NB4 (cell line): ENCODE results near the gene SLFN5.
"Not testable (repeated sequence)": the region's sequence is repeated elsewhere in the genome, so short reads cannot be mapped to it uniquely, and the experiment has no call there.

Experiments
- DNase-seq: peaks from one replicate; pipeline ENCODE4 v3.0.0; 2010; ENCODE audit warnings: low read depth
- H3K4me3 ChIP-seq: one replicate; pipeline ENCODE4 v1.5.1; 2011; ENCODE audit warnings: mild to moderate bottlenecking, low read depth, low read length, moderate library complexity
- MYC ChIP-seq: IDR thresholded peaks from 2 replicates; pipeline ENCODE4 v1.6.1; 2011; ENCODE audit warnings: low read depth, low read length
- POLR2A ChIP-seq: IDR thresholded peaks from 2 replicates; pipeline ENCODE4 v1.6.1; 2011; ENCODE audit warnings: mild to moderate bottlenecking; ENCODE audit not compliant: insufficient read length; ENCODE audit errors: extremely low read depth
- TF ChIP-seq, protein P1 (sequence below): IDR thresholded peaks from one replicate; pipeline ENCODE4 v1.5.1; 2012; ENCODE audit warnings: low read depth, low read length
- TF ChIP-seq, protein P2 (sequence below): IDR thresholded peaks from 2 replicates; pipeline ENCODE4 v1.6.1; 2011; ENCODE audit warnings: low read depth, low read length

Gene SLFN5

DNA sequence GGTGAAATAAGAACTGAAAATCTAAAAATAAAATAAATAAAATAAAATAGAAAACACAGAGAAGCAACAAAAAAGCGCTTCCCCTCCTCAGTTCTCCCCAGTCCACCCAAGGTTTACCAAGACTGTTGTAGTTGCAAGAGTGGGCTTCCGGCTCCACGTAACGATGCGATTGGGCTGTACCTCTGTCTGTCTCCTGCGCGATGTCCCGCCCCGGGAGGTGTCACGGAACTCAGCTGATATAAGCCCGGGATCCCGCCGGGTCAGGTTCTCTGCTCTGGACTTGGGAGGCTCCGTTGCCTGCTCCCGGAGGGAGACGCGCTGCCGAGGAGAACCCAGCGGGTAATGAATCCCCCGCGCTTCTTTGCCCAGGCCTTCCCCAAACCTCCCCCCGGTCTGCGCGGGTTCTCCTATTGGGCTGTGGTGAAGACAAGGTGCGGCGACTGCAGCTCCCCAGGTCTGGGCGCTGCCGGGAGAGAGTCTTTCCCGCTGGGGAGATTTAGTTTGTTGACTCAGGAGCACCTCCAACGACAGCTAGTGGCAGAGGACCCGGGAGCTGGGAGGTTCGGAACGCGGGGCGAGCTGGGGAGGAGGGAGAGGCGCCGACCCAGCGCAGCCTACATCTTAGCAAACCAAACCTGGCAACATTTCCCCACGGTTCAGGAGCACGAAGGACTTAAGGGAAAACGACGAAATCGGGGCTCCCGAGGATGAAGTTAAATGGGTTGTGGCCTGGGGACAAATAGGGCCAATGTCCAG, at the start of gene SLFN5:
SLFN5 (plus strand) TSS at position 268 of the 756 bp plus-strand sequence. CDS start 15,619 bp downstream, outside the sequence.
- TF ChIP-seq POLR2A, result peak; percentile 58
- TF ChIP-seq, protein P1, sequence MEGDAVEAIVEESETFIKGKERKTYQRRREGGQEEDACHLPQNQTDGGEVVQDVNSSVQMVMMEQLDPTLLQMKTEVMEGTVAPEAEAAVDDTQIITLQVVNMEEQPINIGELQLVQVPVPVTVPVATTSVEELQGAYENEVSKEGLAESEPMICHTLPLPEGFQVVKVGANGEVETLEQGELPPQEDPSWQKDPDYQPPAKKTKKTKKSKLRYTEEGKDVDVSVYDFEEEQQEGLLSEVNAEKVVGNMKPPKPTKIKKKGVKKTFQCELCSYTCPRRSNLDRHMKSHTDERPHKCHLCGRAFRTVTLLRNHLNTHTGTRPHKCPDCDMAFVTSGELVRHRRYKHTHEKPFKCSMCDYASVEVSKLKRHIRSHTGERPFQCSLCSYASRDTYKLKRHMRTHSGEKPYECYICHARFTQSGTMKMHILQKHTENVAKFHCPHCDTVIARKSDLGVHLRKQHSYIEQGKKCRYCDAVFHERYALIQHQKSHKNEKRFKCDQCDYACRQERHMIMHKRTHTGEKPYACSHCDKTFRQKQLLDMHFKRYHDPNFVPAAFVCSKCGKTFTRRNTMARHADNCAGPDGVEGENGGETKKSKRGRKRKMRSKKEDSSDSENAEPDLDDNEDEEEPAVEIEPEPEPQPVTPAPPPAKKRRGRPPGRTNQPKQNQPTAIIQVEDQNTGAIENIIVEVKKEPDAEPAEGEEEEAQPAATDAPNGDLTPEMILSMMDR, result no peak
- peak within 1 kb of the TSS; percentile 66 for H3K4me3 ChIP-seq
- peak; percentile 82 for DNase-seq

DNA sequence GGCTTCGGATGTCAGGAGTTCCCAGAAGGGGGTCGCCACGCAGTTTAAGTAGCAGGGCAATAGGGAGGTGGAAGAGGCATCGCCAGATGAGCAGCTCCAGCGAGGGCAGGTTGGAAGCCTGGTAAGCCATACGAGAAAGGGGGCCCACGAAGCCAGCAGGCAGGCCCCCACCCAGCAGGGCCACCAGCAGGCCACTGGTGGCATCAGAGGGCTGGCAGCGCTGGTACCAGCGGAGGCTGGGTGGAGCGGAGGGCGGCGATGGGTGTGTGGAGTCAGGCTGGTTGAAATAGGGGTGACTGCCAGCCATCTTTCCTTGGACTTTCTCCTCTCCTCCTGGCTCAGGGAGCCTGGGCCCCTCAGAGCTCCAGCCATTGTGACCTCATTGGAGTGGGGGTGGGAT, 48.9 kb upstream of the SLFN5 start, which contains the start of gene SLC35G3:
SLC35G3 (minus strand) TSS at position 393 of the 400 bp plus-strand sequence; CDS start at position 307, 86 bp downstream.
- DNase-seq, H3K4me3 ChIP-seq: not testable (repeated sequence)

DNA sequence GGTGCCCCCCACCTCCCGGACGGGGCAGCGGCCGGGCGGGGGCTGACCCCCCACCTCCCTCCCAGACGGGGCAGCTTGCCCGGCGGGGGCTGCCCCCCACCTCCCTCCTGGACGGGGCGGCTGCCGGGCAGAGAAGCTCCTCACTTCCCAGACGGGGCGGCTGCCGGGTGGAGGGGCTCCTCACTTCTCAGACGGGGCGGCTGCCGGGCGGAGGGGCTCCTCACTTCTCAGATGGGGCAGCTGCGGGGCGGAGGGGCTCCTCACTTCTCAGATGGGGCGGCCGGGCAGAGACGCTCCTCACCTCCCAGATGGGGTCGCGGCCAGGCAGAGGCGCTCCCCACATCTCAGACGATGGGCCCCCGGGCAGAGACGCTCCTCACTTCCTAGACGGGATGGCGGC, 47.8 kb upstream of the SLFN5 start:
- not testable (repeated sequence) for DNase-seq, H3K4me3 ChIP-seq

DNA sequence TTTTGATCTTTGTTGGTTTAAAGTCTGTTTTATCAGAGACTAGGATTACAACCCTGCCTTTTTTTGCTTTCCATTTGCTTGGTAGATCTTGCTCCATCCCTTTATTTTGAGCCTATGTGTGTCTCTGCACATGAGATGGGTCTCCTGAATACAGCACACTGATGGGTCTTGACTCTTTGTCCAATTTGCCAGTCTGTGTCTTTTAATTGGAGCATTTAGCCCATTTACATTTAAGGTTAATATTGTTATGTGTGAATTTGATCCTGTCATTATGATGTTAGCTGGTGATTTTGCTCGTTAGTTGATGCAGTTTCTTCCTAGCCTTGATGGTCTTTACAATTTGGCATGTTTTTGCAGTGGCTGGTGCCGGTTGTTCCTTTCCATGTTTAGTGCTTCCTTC, 40.3 kb upstream of the SLFN5 start:
- not testable (repeated sequence) for H3K4me3 ChIP-seq, DNase-seq

DNA sequence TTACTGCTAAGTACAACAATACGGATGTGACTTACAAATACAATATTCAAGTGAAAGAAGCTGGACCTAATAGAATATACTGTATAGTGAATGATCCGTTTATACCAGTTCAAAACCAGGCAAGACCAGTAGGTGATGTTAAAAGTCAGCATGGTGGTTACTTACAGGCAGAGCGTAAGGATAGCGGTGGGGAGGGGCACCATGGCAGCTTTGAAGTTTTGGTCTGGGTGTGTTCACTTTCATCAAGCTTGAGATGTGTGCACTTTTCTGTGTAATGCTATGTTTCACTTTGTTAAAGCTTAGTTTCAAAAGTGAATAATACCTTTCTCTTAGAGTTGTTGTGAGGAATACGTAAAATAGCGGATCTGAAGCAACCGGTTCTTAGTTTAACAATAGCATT, 32.1 kb upstream of the SLFN5 start:
- DNase-seq, result no peak
- TF ChIP-seq MYC (no peak), POLR2A (no peak)
- TF ChIP-seq, protein P1, result no peak
- TF ChIP-seq, protein P2, sequence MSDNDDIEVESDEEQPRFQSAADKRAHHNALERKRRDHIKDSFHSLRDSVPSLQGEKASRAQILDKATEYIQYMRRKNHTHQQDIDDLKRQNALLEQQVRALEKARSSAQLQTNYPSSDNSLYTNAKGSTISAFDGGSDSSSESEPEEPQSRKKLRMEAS, result no peak
- no peak overlapping the region for H3K4me3 ChIP-seq

DNA sequence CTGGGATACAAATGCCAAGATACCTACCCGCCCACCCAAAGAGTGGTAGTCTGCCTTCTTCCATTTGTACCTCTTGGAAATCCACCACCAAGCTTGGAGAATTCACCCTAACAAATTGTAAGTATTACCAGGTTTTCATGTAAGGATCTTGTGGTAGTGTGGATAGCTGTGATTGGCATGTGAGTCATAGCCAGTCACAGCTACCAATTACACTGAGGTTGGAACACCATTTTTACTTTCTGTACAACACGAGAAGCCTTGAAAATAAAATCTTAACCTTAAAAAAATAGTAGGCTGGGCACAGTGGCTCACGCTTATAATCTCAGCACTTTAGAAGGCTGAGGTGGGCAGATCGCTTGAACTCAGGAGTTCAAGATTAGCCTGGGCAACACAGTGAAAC, 30.2 kb upstream of the SLFN5 start:
- DNase-seq, result no peak
- TF ChIP-seq, protein P2, result no peak
- TF ChIP-seq, protein P1, result no peak
- TF ChIP-seq MYC (no peak), POLR2A (no peak)
- H3K4me3 ChIP-seq, result no peak overlapping the region

DNA sequence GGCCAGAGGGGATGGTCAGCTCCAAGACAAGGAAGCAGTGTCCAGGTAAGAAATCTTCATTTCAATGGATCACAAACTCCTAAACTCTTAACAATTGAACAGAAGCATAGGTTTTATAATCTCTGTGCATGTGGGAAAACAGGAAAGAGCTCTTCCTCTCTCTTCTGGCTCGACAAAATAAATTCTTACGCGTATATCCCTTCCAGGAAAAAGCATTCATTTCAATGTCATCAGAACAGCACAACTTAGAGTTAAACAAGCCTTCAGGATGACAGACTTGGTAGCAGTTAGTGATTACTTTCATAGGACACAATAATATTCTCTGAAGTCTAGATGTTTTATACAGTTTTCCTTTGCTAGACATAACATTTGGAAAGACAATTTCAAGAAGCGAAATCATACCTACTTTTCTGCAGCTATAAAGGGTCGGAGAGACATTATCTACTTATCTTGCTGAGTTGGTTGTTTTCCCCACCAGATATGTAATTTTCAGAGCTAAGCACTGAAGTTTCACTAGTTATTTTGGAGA, 29.4 kb upstream of the SLFN5 start:
- no peak for DNase-seq
- TF ChIP-seq, protein P2, result no peak
- TF ChIP-seq POLR2A, result no peak
- H3K4me3 ChIP-seq, result no peak overlapping the region

DNA sequence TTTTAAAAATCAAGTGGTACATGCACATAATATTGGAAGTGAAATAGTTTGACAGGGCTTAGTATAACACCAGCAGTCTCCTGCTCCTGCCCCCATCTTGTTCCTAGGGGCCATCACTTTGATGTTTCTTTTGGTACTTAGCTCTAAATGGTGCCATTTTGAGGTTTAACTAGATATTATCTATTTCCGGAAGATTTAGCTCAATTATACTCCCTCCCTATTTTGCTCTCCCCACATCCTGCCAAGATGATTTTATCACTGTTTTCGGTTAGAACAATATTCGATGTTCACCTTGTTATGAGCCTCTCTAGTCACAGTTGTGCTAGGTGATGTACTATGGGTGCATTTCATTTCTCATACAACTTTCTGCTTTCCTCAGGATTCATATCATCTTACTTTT, 28.7 kb upstream of the SLFN5 start:
- no peak overlapping the region for H3K4me3 ChIP-seq
- TF ChIP-seq POLR2A, result no peak
- TF ChIP-seq MYC, result no peak
- TF ChIP-seq, protein P2, result no peak
- TF ChIP-seq, protein P1, result no peak
- DNase-seq, result peak; percentile 57
